Measurements from ENCODE around the gene TGFBR2. TPM values are rescaled to one million over a fixed set of nuclear protein-coding genes. Genes with fewer than 3 reads are reported as not detected.

Gene TGFBR2
- total RNA-seq, 1 donor from 2014 or later, result 68.7 TPM

DNA sequence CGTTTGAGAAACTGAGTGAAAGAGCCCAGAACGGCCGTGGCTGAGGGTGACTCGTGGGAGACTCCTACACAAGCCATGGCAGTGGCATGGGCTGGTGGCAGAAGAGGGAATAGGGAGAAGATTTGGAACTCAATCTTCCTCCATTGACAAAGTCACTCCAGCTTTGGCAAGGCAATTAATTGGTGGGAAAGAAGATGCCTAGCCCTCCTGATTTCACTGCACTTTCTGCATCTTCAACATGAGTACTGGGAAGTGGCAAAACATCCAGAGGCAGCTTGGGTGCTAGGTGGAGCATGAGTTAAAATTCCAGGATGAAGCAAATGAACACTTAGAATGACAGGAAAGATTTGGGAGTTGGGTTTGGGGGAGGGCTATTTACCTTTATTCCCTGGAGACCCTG lies 1.4 kb upstream of the TGFBR2 start:
- no peaks in the 10 kb centered on the region for H3K9me3 Mint-ChIP-seq (ENCODE audit: unreplicated experiment)
- peaks cover 11% of the 10 kb centered on the region for H3K36me3 Mint-ChIP-seq (ENCODE audit: low read depth, unreplicated experiment)
- peak overlapping the region; percentile 42 for H3K27ac Mint-ChIP-seq (ENCODE audit: unreplicated experiment)
- H3K27me3 Mint-ChIP-seq (ENCODE audit: unreplicated experiment), result peaks cover 9% of the 10 kb centered on the region
- H3K4me3 Mint-ChIP-seq (ENCODE audit: unreplicated experiment), result peak overlapping the region; percentile 57
- H3K4me1 Mint-ChIP-seq (ENCODE audit: unreplicated experiment), result peaks cover 42% of the 10 kb centered on the region
- DNase-seq (ENCODE audit: low spot score), result no peak
- no peak for TF ChIP-seq CTCF (IDR thresholded peaks at IDR 0.05; ENCODE audit: unreplicated experiment)

- no peak for TF ChIP-seq CTCF (IDR thresholded peaks at IDR 0.05; ENCODE audit: unreplicated experiment)
- peaks cover 9% of the 10 kb centered on the region for H3K27me3 Mint-ChIP-seq (ENCODE audit: unreplicated experiment)
- no peaks in the 10 kb centered on the region for H3K9me3 Mint-ChIP-seq (ENCODE audit: unreplicated experiment)
- peak overlapping the region; percentile 95 for H3K27ac Mint-ChIP-seq (ENCODE audit: unreplicated experiment)
- H3K4me3 Mint-ChIP-seq (ENCODE audit: unreplicated experiment), result peak overlapping the region; percentile 94
- peaks cover 11% of the 10 kb centered on the region for H3K36me3 Mint-ChIP-seq (ENCODE audit: low read depth, unreplicated experiment)
- DNase-seq (ENCODE audit: low spot score), result no peak
- peaks cover 50% of the 10 kb centered on the region for H3K4me1 Mint-ChIP-seq (ENCODE audit: unreplicated experiment)
Observed at GRCh38 chr3:30605706-30606300, 598 bp upstream of the TGFBR2 start.

- H3K27me3 Mint-ChIP-seq (ENCODE audit: unreplicated experiment), result peaks cover 7% of the 10 kb centered on the region
- DNase-seq (ENCODE audit: low spot score), result peak; percentile 68
Observed at GRCh38 chr3:30607032-30607833, 832 bp downstream of the TGFBR2 start.

GRCh38 chr3:30608598-30608947 lies 2.2 kb downstream of the TGFBR2 start:
- DNase-seq (ENCODE audit: low spot score), result no peak
- Mint-ChIP-seq H3K27ac (ENCODE audit: unreplicated experiment) (no peak overlapping the region), H3K4me1 (ENCODE audit: unreplicated experiment) (peaks cover 76% of the 10 kb centered on the region), H3K4me3 (ENCODE audit: unreplicated experiment) (peak overlapping the region; percentile 93), H3K36me3 (ENCODE audit: low read depth, unreplicated experiment) (peaks cover 15% of the 10 kb centered on the region), H3K27me3 (ENCODE audit: unreplicated experiment) (peaks cover 11% of the 10 kb centered on the region), H3K9me3 (ENCODE audit: unreplicated experiment) (no peaks in the 10 kb centered on the region)
- no peak for TF ChIP-seq CTCF (IDR thresholded peaks at IDR 0.05; ENCODE audit: unreplicated experiment)

More at GRCh38 chr3:30607032-30607833, 832 bp downstream of the TGFBR2 start:
- Mint-ChIP-seq H3K4me3 (ENCODE audit: unreplicated experiment) (peak overlapping the region; percentile 93), H3K27ac (ENCODE audit: unreplicated experiment) (peak overlapping the region; percentile 92), H3K4me1 (ENCODE audit: unreplicated experiment) (peaks cover 64% of the 10 kb centered on the region), H3K36me3 (ENCODE audit: low read depth, unreplicated experiment) (peaks cover 11% of the 10 kb centered on the region), H3K9me3 (ENCODE audit: unreplicated experiment) (no peaks in the 10 kb centered on the region)
- TF ChIP-seq CTCF (IDR thresholded peaks at IDR 0.05; ENCODE audit: unreplicated experiment), result no peak
